Measurements from ENCODE around the gene PODNL1.
"Not testable (repeated sequence)": the region's sequence is repeated elsewhere in the genome, so short reads cannot be mapped to it uniquely, and the experiment has no call there.

Gene PODNL1

GRCh38 chr19:13923194-13923987 is 14.8 kb downstream of the PODNL1 start:
- no peak for DNase-seq

GRCh38 chr19:13922118-13922517 is 16.1 kb downstream of the PODNL1 start:
- DNase-seq = not testable (repeated sequence)

DNA sequence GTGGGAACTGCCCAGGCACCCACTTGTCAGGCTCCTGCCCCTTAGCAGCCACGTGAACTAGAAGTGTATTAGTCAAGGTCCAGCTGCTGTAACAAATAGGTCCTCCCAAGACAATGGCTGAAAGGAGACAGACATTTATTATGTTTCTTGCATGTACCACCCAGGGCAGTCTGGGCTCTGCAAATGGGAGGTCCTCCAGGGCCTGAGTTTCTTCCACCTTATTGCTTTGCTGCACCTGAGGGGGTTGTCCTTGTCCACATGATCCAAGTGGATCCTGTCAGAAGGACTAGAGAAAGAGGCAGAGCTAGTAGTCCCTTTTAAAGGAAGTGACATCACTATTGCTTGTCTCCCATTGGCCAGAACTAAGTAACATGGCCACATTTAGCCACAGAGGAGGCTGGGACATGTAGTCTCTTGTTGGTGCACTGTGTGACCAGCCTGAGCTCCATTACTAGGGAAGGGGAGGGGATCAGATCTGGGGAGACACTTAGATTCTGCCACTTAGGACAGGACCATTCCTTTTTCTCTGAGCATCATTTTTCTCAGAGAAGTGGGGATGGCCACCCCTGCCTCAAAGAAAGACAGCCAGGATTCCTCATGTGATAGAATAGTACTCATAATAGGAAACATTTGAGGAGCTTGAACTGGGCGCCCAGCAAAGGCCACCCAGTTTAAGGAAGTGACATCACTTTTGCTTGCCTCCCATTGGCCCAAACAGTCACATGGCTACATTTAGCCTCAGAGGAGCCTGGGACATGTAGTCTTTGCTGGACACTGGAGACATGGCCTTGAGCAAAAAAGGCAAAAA is 17.1 kb downstream of the PODNL1 start:
- no peak for DNase-seq

DNA sequence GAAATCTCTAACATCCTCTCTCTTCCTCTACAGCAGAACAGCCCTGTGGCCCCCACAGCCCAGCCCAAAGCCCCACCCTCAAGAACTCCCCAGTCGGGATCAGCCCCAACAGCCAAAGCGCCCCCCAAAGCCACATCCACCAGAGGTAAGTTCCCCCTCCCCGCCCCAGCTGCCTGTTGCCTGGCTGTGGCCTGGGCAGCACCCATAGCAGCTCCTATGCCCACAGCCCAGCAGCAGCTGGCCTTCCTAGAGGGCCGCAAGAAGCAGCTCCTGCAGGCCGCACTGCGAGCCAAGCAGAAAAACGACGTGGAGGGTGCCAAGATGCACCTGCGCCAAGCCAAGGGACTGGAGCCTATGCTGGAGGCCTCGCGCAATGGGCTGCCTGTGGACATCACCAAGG is 17.7 kb downstream of the PODNL1 start:
- no peak for DNase-seq

DNA sequence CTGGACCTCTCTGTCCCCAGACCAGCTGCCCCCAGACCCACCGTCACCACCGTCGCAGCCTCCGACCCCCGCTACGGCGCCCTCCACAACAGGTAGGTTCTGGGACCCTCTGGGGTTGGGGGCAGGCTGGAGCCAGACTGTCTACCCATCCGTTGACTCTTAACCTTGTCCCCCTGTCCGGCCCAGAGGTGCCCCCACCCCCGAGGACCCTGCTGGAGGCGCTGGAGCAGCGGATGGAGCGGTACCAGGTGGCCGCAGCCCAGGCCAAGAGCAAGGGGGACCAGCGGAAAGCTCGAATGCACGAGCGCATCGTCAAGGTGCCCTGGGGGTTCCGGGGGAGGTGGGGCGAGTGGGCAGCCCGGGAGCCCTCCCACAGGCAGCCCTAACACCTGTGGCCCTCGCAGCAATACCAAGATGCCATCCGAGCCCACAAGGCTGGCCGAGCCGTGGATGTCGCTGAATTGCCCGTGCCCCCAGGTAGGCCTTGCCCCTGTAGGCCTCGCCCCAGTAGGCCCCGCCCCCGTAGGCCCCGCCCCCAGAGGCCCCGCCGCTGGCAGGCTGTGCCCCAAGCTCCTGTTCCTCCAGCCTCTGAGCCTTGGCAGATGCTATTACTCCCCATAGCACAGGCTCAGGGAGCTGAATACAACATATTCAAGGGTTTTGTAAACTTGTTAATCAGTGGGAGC is 19.3 kb downstream of the PODNL1 start:
- no peak for DNase-seq

DNA sequence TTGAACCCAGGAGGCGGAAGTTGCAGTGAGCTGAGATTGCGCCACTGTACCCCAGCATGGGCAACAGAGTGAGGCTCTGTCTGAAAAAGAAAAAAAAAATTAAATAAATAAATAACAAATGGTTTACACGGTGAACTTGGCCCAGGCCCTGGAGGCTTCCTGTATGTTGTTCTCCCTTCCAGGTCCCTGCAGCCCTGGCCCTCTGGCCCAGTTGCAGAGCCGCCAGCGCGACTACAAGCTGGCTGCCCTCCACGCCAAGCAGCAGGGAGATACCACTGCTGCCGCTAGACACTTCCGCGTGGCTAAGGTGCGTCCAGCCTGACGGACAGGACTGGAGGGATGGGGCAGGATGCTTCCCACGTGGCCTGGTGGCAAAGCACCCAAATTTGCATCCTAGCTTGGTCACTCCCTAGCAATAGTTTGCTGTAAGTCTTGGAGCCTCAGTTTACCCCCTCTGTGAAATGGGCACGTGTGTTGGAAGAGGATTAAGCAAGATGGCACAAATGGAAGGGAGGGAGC is 20.3 kb downstream of the PODNL1 start:
- DNase-seq = no peak

- no peak for DNase-seq
These were observed 23.4 kb downstream of the PODNL1 start for GRCh38 chr19:13914777-13915176.

DNA sequence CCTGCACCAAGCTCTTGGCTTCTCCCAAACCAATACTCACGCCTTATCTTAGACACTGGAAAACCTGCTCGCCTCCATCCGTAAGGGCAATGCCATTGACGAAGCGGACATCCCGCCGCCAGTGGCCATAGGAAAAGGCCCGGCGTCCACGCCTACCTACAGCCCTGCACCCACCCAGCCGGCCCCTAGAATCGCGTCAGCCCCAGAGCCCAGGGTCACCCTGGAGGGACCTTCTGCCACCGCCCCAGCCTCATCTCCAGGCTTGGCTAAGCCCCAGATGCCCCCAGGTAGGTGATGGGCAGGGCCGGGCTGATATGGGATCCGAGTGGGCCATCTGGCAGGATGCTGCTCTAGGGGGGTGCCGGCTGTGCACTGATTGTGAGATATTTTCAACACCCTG is 24.9 kb downstream of the PODNL1 start:
- DNase-seq = no peak

GRCh38 chr19:13909430-13909829 is 28.8 kb downstream of the PODNL1 start:
- no peak for DNase-seq

DNA sequence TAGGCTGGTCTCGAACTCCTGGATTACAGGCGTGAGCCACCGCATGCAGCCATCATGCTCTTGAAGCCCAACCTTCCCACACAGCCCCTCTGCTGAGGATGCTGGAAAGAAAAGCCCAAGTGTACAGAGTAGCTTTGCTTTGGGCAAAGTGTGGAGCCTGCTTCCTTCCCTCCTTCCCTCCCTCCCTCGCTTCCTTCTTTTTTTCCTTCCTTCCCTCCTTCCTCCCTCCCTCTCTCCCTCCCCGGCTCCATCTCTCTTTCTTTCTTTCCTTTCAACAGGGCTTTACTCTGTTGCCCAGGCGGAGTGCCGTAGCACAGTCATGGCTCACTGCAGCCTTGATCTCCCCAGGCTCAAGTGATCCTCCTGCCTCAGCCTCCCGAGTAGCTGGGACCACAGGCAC is 29.5 kb downstream of the PODNL1 start:
- DNase-seq = no peak

DNA sequence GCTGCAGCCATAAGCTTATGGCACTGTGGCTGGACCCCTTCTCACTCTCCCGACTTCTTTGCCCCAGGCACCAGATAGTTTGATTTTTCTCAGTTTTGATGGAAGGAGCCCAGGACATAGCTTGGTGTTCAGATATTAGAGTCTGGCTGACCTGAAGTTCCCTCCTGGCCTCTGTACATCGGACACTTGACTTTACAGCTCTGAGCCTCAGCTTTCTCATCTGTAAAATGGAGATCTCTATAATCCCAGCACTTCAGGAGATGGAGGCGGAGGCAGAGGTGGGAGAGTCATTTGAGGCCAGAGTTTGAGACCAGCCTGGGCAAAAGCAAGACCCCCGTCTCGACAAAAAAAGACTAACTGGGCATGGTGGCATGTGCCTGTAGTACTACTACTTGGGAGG is 31.3 kb downstream of the PODNL1 start:
- no peak for DNase-seq

DNA sequence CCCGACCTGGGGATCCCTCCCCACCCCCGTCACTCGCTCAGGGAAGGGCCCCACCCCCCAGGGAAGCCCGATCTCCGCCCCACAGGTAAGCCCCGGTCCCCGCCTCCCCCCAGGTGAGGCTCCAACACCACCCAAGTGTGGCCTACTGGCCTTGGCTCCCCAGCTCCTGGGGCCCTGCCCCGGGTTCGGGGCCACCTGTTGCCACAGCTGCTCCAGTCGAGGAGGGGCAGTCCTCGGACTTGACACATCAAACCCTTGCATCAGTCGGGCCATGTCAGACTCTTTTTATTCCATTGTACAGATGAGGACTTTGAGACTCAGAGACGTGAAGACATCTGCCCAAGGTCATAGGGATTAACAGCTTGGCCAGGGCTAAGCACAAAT is 31.7 kb downstream of the PODNL1 start:
- DNase-seq = no peak

DNA sequence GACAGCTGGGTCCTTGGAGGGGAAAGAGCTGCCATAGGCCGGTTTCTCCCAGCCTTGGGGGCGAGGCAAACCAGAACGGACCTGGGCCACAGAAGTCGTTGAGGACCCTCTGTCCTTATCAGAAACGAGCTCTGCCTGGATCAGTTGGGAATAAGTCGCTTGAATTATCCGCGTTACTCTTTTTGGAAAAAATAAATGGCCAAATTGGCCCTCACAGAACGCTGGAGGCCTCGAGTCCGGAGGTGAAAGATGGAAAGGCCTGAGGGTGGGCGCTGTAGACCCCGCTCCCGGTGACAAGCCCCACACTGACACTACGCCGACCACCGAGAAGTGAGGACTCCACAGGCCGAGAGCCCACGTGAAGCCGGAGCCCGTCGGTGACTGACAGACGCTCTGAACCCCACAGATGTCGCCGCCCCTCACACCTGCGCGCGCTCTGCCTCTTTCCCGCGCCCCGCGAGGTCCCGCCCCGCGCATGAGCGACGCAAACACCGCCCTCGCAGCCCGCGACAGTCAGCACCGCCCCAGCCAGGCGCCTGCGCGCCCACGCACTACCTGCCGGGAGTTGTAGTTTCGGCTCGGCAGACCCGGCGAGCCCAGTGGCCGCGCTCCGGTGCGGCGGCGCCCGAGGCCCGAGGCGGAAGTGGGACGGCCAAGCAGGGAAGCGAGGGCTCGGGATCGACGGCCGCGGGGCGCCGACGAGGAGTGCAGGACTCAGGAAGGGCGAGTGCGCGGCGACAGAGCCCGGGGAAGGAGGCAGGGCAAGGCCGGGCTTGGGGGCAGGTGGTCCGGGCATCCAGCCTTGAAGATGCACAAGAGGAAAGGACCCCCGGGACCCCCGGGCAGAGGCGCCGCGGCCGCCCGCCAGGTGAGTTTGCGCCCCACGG is 32.3 kb downstream of the PODNL1 start, which contains the start of the genes BRME1 and CC2D1A:
Gene BRME1 (minus strand): TSS at position 484 of the 887 bp plus-strand sequence. CDS start 1,225 bp downstream, outside the sequence.
Gene CC2D1A (plus strand): TSS at position 568 of the 887 bp plus-strand sequence. CDS start 241 bp downstream, at position 809.
- DNase-seq = peak; percentile 89

GRCh38 chr19:13902993-13903555 is 35.1 kb downstream of the PODNL1 start:
- DNase-seq = no peak

- no peak for DNase-seq
These were observed 38.2 kb downstream of the PODNL1 start for GRCh38 chr19:13899912-13900584.

- DNase-seq = no peak
These were observed 38.8 kb downstream of the PODNL1 start for GRCh38 chr19:13899393-13899792.

DNA sequence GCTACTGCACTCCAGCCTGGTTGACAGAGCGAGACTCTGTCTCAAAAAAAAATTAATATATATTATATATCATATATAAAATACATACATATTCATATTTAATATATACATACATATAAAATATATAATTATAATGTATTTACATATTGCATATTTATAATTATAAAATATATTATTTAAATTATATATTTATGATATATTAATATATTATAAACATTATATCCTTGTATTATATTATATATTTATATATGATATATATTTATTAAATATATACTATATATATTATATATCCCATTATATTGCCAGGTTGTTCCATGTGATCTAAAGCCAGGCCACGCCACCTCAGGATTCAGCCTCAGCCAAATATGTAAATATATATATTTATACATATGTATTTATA is 42.0 kb downstream of the PODNL1 start:
- no peak for DNase-seq

- DNase-seq = no peak
These were observed 43.7 kb downstream of the PODNL1 start for GRCh38 chr19:13894552-13894951.

- no peak for DNase-seq
These were observed 45.3 kb downstream of the PODNL1 start for GRCh38 chr19:13892870-13893269.

- DNase-seq = no peak
These were observed 48.1 kb downstream of the PODNL1 start for GRCh38 chr19:13890136-13890535.

- no peak for DNase-seq
These were observed 49.9 kb downstream of the PODNL1 start for GRCh38 chr19:13888281-13888680.

All from NCI-H1436 (cell line).